Endothelial cell of umbilical vein (primary cell): Measurements from ENCODE around the gene ZNF688. TPM values are rescaled to one million over a fixed set of nuclear protein-coding genes. Genes with fewer than 3 reads are reported as not detected.

Source experiments
- BruUV-seq: library from RNA; stranded (reverse); fragments of 400-500 nt; replicated peaks from 2 replicates; lab custom pipeline; 2021; lab: Mats Ljungman, UMichigan
- CTCF ChIA-PET: fragments of 300-600, 350-600 bp; sonication (Branson Sonifier 250); formaldehyde crosslinking; loops from one replicate; lab custom pipeline; 2021; ENCODE audit warnings: antibody characterized with exemption, inconsistent platforms; lab: Charles Lee
- POLR2A ChIA-PET: fragments of 300-600, 350-600 bp; sonication (Branson Sonifier 250); formaldehyde crosslinking; loops from one replicate; lab custom pipeline; 2021; ENCODE audit warnings: antibody characterized with exemption, inconsistent platforms; lab: Charles Lee
- DNase-seq: peaks from one replicate; pipeline ENCODE4 v3.0.0-alpha.2; 2011; ENCODE audit warnings: low read depth, low spot score
- FAIRE-seq: peaks from 2 replicates; lab custom pipeline; 2011; peaks lifted over from hg19 to GRCh38; lab: Jason Lieb, UNC
- H2AFZ ChIP-seq: 2 replicates; pipeline ENCODE4 v1.6.0; 2012; ENCODE audit warnings: low read depth, low read length, control low read depth, inconsistent platforms
- H3K27ac ChIP-seq: 2 replicates; pipeline ENCODE4 v1.5.1; 2011; ENCODE audit warnings: low read depth, mild to moderate bottlenecking, control low read depth, low read length, moderate library complexity; ENCODE audit not compliant: insufficient read depth
- H3K27me3 ChIP-seq, 2 experiments: 2 replicates each; pipeline versions ENCODE4 v1.6.0 to v1.6.1; 2011; ENCODE audit warnings: low read length in 2 of 2, mixed read lengths in 1 of 2; ENCODE audit not compliant: control insufficient read depth in 2 of 2, insufficient read depth in 2 of 2
- H3K36me3 ChIP-seq, 2 experiments: 2 replicates in 1 of 2; 3 replicates in 1 of 2; pipeline ENCODE4 v1.5.1; 2011; ENCODE audit warnings: low read length in 2 of 2, mild to moderate bottlenecking in 1 of 2, moderate library complexity in 1 of 2; ENCODE audit not compliant: control insufficient read depth in 2 of 2, insufficient read depth in 2 of 2; ENCODE audit errors: extremely low read depth in 1 of 2
- H3K4me1 ChIP-seq: 3 replicates; pipeline ENCODE4 v1.5.1; 2011; ENCODE audit warnings: mild to moderate bottlenecking, low read length; ENCODE audit not compliant: control insufficient read depth, insufficient read depth; ENCODE audit errors: extremely low read depth
- H3K4me2 ChIP-seq: 2 replicates; pipeline ENCODE4 v1.6.1; 2011; ENCODE audit warnings: low read length, control low read depth, mixed read lengths; ENCODE audit not compliant: insufficient read depth
- H3K4me3 ChIP-seq, 3 experiments: fragments of 200-600 bp in 1 of 3; sonication (generic), shearing (Covaris generic) in 1 of 3; replicated peaks in 1 of 3; 2 replicates each; pipeline ENCODE4 v1.5.1; 2011 to 2016; ENCODE audit warnings: control low read depth in 3 of 3, low read length in 3 of 3, mild to moderate bottlenecking in 2 of 3, inconsistent platforms in 1 of 3, low read depth in 1 of 3, moderate library complexity in 1 of 3; ENCODE audit not compliant: insufficient read depth in 1 of 3
- H3K79me2 ChIP-seq: 2 replicates; pipeline ENCODE4 v1.6.0; 2012; ENCODE audit warnings: low read length, inconsistent platforms; ENCODE audit not compliant: control insufficient read depth, insufficient read depth
- H3K9ac ChIP-seq: replicated peaks from 2 replicates; pipeline ENCODE3; 2011; ENCODE audit warnings: low read length, control low read depth; ENCODE audit not compliant: insufficient read depth; ENCODE audit errors: extremely low read depth
- H3K9me1 ChIP-seq: replicated peaks from 3 replicates; pipeline ENCODE4 v1.6.0; 2011; ENCODE audit warnings: mild to moderate bottlenecking, low read length; ENCODE audit not compliant: control insufficient read depth, insufficient read depth; ENCODE audit errors: extremely low read depth
- H3K9me3 ChIP-seq: replicated peaks from 2 replicates; pipeline ENCODE4 v1.5.1; 2012; ENCODE audit warnings: low read length, inconsistent platforms; ENCODE audit not compliant: control insufficient read depth, insufficient read depth
- H4K20me1 ChIP-seq: replicated peaks from 2 replicates; pipeline ENCODE3; 2011; ENCODE audit warnings: mild to moderate bottlenecking, low read length; ENCODE audit not compliant: control insufficient read depth, insufficient read depth; ENCODE audit errors: extremely low read depth
- EZH2 ChIP-seq: IDR thresholded peaks from 2 replicates; pipeline ENCODE4 v1.6.1; 2012; ENCODE audit warnings: borderline replicate concordance, low read depth, mild to moderate bottlenecking, moderate library complexity, low read length, inconsistent platforms; ENCODE audit not compliant: severe bottlenecking
- FOS ChIP-seq: IDR thresholded peaks from 2 replicates; pipeline ENCODE4 v1.6.1; 2011; ENCODE audit warnings: mild to moderate bottlenecking, low read length, moderate library complexity, borderline replicate concordance; ENCODE audit not compliant: insufficient read depth
- GATA2 ChIP-seq: IDR thresholded peaks from 2 replicates; pipeline ENCODE4 v1.7.0; 2011; ENCODE audit warnings: low read depth, mild to moderate bottlenecking, moderate library complexity, mixed read lengths, low read length; ENCODE audit not compliant: insufficient read length, insufficient read depth
- JUN ChIP-seq: IDR thresholded peaks from 2 replicates; pipeline ENCODE4 v1.6.1; 2011; ENCODE audit warnings: borderline replicate concordance, low read depth; ENCODE audit not compliant: insufficient read length, insufficient read depth
- MYC ChIP-seq: IDR thresholded peaks from one replicate; pipeline ENCODE4 v1.6.1; 2011; ENCODE audit warnings: mild to moderate bottlenecking, low read depth, low read length
- POLR2A ChIP-seq: IDR thresholded peaks from 2 replicates; pipeline ENCODE4 v1.6.1; 2012; ENCODE audit warnings: low read depth, mild to moderate bottlenecking, control low read depth, low read length
- POLR2AphosphoS5 ChIP-seq: IDR thresholded peaks from 2 replicates; pipeline ENCODE4 v1.6.1; 2012; ENCODE audit warnings: low read depth, mild to moderate bottlenecking, control low read depth, low read length, moderate library complexity; ENCODE audit not compliant: insufficient read depth
- dilution Hi-C: fragments of 300-500 bp; cut with MboI; formaldehyde crosslinking; loops from one replicate; pipeline ENCODE4 v1.15.0; 2019; ENCODE audit warnings: low sequenced_read_pairs; ENCODE audit not compliant: extremely low pct_ligation_motif_present
- intact Hi-C: fragments of 100-400 bp; cut with micrococcal nuclease; formaldehyde crosslinking; loops from one replicate; pipeline ENCODE4 v1.10.0; 2022
- polyA plus RNA-seq, 4 experiments: library from polyadenylated mRNA; depleted of rRNA in 3 of 4; stranded (reverse) in 3 of 4; unstranded in 1 of 4; fragments of >200 nt; gene quantifications; 2 replicates each; pipeline versions ENCODE4 v1.2.1 to v1.2.3, GENCODE V29; 2011 to 2012; ENCODE audit warnings: missing spikeins in 1 of 4
- total RNA-seq: library from RNA; stranded (reverse); gene quantifications from 2 replicates; pipeline ENCODE4 v1.2.3, GENCODE V29; 2021
- TF ChIP-seq, protein P1 (sequence below), 2 donors: IDR thresholded peaks; 1 replicate in 1 of 2; 2 replicates in 1 of 2; pipeline ENCODE4 v1.5.1; 2011; ENCODE audit warnings: low read length in 2 of 2, mild to moderate bottlenecking in 2 of 2, moderate library complexity in 2 of 2, control low read depth in 1 of 2, inconsistent platforms in 1 of 2, low read depth in 1 of 2; ENCODE audit not compliant: insufficient read depth in 1 of 2; ENCODE audit errors: extremely low read depth in 1 of 2
- TF ChIP-seq, protein P2 (sequence below): IDR thresholded peaks from 2 replicates; pipeline ENCODE4 v1.6.1; 2011; ENCODE audit not compliant: insufficient read depth, insufficient read length

Gene ZNF688
- total and polyA plus RNA-seq, 2 donors (not counting 3 experiments of a cell fraction or from before 2014, with no cell fraction given): 5.4 to 10.9 TPM

DNA sequence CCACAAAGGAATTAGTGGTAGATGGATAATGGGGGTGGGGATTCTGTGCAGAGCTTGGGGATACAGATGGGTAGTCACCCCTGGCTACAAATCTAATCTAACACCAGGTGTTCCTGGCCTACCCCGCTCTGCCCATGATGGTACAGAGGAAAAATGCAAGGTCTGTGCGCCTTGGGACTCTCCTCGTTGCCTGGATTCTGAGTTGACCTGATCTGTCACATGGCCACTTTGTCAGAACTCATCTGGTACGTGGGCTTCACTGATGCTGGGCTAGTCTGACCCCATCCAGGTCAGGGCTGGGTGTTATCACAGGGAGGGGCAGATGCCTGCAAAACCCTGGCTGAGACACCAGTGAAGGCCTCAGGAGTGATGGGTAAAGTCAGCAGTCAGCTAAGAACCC is 18.6 kb downstream of the ZNF688 start:
- H3K27ac ChIP-seq: no peak overlapping the region
- no peak for DNase-seq
- POLR2A ChIA-PET: no interaction called here
- peaks cover 3 to 9% of the 10 kb centered on the region in 2 experiments for H3K36me3 ChIP-seq
- H3K4me1 ChIP-seq: peaks cover 8% of the 10 kb centered on the region
- no peaks in the 10 kb centered on the region for H3K9me1 ChIP-seq
- BruUV-seq: no TSS peak
- FAIRE-seq: no peak
- dilution Hi-C loops: no loop called here
- peaks cover 23% of the 10 kb centered on the region for H3K79me2 ChIP-seq
- no peak overlapping the region for H3K4me3 ChIP-seq
- TF ChIP-seq JUN: no peak
- no peak for TF ChIP-seq GATA2
- TF ChIP-seq, protein P1, sequence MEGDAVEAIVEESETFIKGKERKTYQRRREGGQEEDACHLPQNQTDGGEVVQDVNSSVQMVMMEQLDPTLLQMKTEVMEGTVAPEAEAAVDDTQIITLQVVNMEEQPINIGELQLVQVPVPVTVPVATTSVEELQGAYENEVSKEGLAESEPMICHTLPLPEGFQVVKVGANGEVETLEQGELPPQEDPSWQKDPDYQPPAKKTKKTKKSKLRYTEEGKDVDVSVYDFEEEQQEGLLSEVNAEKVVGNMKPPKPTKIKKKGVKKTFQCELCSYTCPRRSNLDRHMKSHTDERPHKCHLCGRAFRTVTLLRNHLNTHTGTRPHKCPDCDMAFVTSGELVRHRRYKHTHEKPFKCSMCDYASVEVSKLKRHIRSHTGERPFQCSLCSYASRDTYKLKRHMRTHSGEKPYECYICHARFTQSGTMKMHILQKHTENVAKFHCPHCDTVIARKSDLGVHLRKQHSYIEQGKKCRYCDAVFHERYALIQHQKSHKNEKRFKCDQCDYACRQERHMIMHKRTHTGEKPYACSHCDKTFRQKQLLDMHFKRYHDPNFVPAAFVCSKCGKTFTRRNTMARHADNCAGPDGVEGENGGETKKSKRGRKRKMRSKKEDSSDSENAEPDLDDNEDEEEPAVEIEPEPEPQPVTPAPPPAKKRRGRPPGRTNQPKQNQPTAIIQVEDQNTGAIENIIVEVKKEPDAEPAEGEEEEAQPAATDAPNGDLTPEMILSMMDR (IDR thresholded peaks at IDR 0.05; ENCODE audit: extremely low read depth in 1 of 2, insufficient read depth in 1 of 2, low read depth in 1 of 2, low read length in 2 of 2): no peak
- TF ChIP-seq, protein P2, sequence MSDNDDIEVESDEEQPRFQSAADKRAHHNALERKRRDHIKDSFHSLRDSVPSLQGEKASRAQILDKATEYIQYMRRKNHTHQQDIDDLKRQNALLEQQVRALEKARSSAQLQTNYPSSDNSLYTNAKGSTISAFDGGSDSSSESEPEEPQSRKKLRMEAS: no peak
- TF ChIP-seq EZH2: no peak
- no peak for TF ChIP-seq MYC
- no peak for TF ChIP-seq FOS
- no peak for TF ChIP-seq POLR2A
- TF ChIP-seq POLR2AphosphoS5: no peak
- H2AFZ ChIP-seq: no peak overlapping the region
- CTCF ChIA-PET: interaction anchor here (1.3 kb wide), 1 partner anchor 17 kb away, joined by 3 read pairs; no protein-coding TSS in a partner anchor
- H3K9ac ChIP-seq: no peak overlapping the region
- H3K9me3 ChIP-seq: no peaks in the 10 kb centered on the region
- no peak overlapping the region for H3K4me2 ChIP-seq
- no peaks in the 10 kb centered on the region for H4K20me1 ChIP-seq
- H3K27me3 ChIP-seq: no peaks in the 10 kb centered on the region
- intact Hi-C loops: no loop called here
